ENCODE results near the gene ALPK1.
"Not testable (repeated sequence)": the region's sequence is repeated elsewhere in the genome, so short reads cannot be mapped to it uniquely, and the experiment has no call there.

Gene ALPK1

DNA sequence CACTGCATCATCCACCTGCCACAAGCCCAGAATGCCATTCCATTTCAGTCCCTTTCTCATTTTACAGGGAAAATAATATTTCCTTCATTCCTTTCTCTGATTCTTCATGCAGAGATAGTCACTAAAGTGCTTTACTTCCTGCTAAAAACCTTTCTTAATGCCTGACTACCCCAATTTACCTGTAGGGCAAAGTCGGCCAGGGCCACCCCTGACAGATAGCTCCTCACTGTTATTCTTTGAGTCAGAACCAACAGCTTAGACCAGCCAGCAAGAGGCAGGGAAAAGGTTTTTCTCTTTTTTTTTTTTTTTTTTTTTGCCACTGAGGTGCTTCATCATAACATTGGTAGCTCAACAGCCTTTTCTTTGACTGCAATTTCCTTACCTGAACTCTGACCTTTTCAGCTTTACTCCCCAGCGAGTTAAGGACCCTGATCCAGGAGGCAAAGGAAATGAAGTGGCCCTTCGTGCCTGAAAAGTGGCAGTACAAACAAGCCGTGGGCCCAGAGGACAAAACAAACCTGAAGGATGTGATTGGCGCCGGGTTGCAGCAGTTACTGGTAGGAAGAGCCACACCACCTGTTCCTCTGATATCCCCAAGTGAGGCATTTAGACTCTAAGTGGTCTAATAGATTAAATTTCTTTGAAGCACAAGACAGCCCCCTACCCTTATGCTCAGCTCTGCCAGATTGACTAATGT, 85.0 kb downstream of the ALPK1 start:
- no peak for DNase-seq

DNA sequence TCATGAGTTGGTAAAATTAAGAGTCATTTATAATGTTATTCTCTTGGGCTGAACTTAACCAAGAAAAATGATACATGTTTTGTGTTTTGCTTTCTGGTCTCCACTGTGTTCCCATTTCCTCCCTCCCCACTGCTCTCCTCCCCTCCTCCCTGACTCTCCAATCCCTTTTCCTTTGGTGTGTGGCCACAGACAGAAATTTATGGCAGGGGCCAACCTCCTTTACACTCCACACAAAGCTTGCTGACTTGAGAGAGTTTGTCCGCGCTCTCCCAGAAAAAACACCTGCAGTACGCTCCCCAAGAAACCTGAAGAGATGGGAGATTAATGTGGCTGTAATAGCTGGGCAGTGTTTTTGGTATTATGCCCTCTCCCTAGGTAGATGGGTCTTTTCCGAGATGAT, 88.9 kb downstream of the ALPK1 start:
- no peak for DNase-seq

DNA sequence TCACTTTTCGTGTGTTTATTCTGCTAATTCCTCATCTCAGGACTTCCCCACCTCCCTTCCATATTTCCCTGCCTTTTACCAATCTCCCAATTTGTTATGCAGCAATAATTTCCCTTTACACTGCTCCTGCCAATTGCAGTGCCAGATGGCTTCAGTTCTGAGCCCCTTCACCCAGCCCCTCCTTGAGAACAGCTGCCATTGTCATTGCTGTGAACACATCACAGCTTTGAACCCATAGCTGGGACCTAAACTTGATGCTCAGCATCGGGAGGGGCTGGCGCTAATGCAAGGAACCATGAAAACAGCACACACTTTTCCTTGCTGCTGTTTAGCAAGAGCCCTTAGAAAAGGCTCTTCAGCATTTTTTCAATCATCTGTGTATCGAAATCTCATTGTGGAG, 104.9 kb downstream of the ALPK1 start:
- DNase-seq = no peak

DNA sequence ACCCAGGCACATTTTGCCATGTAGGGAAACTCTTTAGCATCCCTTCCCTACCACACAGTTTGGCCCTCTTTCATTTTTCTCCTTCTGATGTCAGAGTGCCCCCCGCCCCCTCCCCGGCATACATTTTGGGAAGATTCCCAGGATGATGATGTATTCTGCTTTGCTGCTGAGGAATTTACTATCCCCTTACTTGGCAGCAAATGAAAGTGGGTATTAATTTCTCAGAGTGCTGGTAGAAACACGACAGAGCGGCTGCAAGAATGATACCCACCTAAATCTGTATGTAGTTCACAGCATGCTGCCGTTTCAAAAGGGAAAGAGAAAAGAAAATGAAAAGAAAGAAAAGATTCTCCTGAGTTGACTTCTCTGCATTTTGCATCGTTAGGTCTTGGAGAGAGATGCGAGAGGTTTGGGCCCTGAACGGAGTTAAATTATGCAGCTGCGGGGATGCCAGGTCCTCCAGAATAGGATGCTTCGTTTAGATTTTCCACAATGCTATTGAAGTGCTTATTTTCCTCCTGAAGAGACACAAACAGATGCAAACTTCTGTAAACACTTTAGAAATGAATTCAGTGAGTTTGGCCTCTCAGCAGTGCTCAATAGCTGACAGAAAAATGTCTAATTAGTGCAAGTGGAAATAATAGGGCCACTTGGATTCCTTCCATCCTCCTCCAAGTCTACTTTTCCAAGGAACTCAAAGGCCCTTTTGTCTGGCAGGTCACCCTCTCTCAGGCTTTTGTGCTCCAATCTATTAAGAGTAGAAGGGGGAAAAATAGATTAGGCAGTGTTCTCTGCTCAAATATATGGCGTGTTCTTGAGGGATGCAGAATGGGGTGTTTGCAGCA, 106.2 kb downstream of the ALPK1 start:
- DNase-seq = no peak

DNA sequence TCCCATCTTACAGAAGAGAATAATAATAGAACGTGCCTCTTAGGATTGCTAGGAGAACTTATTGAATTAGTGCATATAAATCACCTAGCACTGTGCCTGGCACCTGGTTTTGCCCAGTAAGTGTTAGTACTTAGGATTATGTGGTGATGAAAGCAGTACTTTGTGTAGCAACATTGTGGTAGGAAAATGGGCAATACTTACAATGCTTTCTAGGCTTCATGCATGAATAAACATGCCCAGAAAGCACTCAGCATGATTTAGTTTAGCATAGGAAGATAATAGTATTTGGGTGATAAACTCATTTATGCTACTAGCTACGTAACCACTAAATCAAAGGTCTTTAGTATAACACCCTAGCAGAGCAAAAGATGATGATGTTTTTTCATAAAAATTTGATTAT, 113.2 kb downstream of the ALPK1 start:
- DNase-seq = no peak

DNA sequence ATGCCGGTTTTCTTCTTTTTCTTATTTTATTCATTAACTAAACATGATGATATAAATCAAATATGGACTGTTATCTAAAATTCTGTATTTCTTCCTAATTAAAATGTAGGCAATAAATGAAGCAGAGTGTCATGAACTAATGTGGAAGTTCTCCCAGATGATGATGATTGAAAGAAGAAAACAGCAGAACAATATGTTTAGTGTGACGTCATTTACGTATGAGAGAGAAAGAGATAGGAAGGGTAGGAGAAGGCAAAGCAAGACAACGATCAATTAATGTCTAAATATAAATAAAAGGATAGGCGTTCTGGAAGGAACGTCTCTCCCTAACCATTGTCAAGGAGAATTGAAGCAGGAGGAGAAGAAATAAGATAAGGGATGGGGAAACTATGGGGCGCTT, 113.6 kb downstream of the ALPK1 start:
- DNase-seq = no peak

DNA sequence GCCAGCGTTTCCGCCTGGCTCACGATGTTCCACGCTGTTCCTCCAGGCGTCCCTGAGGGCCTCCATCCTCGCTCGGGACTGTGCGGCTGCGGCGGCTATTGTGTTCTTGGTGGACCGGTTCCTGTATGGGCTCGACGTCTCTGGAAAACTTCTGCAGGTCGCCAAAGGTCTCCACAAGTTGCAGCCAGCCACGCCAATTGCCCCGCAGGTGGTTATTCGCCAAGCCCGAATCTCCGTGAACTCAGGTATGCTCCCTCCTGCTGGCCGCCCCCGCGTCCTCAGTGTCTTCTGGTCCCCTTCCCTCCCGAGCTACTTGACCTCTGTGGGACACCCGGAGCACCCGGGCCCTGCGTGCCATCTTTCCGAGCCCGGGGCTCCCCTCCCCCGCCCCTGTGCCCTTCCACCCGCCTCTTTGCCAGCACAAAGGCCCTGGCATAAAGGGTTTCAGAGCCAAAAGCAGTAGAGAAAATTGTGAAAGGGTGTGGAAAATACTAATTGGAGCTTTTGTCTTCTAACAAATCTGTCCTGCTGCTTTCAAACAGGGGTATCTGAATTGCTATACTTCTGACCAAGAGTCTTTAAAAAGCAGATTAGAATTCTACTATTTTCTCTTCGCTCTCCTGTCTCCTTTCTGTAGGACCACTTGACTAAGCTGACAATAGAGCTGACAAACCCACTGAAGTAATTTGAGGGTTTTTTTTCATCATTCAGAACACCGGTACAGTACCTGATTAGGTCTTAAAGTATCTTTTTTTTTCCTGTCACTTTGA, 114.8 kb downstream of the ALPK1 start:
- no peak for DNase-seq

DNA sequence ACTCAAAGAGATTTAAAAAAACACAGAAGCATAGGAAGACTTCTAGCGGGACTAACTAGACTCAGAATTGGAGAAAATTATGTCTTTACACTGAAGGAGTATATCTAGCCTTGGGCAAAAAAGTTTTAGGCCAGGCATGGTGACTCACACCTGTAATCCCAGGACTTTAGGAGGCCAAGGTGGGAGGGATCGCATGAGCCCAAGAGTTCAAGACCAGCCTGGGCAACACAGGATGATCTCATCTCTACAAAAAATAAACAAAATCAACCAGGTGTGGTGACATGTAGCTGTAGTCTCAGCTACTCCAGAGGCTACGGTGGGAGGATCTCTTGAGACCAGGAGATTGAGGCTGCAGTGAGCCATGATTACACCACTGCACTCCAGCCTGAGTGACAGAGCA, 119.3 kb downstream of the ALPK1 start:
- no peak for DNase-seq

DNA sequence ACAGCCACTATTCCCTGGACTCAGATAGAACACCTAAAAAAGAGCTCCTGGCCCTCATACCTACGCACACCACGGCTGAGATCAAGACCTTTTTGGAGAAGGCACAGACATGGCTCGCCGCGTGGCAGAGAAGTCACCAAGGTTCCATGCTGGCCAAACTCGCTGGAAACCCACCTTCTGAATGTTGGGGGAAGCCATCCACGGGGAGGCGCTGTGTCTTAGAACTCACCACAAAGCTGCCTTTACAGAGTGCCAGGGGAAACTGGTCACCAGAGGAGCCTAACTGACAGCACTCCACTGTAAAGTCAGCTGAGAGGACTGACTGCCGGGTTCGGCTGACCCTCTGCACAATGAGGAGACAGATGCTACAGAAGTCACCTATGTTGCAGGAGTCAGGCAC, 120.9 kb downstream of the ALPK1 start:
- DNase-seq = no peak

DNA sequence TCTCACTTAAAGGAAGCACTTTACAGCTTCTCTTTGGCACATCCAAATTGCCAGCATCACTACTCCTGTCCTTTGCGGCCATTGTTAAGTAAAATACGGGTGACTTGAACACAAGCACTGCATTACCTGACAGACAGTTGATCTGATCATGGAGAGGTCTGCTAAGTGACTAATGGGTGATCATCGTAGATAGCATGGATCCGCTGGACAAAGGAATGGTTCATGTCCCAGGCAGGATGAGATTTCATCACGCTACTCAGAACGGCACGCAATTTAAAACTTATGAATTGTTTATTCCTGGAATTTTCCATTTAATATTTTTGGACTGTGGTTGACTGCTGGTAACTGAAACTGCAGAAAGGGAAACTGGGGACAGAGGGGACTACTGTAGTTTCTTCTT, 124.7 kb downstream of the ALPK1 start:
- no peak for DNase-seq

DNA sequence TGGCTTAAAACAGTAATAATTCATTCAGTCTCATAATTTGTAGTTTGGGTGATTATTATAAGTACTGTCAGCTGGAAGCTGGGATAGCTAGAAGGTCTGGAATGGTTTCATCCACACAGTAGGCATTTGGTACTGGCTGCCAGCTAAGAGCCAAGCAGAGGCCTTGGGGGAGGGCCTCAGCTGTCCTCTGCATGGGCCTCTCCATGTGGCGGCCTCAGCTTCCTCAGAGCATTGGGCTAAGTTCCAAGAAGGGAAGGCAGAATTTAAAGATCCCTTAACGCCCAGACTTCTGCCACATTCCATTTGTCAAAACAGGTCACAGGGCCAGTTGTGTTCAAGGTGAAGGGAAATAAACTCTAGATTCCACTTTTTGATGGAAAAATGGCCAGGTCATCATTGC, 125.5 kb downstream of the ALPK1 start:
- DNase-seq = no peak

DNA sequence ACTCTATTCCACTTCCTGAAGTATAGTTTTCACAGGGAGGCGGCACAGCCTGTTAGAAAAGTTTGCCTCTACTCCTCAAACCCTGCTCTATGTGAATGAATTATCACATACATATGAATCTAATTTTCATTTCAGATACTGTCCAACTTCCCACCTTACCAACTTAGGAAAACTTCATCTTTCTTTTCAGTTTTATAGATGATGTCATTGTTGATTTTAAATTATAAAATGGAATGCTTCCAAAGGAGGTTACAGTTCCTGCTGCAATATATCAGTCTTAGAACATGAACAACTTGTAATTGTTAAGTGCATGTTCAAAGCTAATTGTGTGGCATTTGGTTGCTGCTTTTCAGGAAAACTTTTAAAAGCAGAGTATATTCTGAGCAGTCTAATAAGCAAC, 126.4 kb downstream of the ALPK1 start:
- no peak for DNase-seq

DNA sequence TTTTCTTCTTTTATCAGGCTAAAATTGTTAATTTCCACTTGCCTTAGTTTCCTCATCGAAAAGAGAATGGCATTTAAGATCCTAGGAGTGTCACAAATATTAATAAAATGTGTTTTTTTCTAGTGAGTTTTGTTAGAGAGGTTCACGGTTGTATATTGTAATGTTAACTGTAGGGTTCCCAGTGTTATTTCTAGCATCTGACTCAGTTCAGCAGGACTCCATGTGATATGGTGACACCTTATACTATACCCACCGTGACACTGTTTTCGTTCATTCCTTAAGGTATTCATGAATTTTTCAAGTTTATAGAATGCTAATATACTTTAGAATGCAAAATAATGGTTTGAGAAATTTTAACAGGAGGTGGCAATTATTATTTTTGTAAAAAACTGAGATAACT, 128.7 kb downstream of the ALPK1 start:
- no peak for DNase-seq

DNA sequence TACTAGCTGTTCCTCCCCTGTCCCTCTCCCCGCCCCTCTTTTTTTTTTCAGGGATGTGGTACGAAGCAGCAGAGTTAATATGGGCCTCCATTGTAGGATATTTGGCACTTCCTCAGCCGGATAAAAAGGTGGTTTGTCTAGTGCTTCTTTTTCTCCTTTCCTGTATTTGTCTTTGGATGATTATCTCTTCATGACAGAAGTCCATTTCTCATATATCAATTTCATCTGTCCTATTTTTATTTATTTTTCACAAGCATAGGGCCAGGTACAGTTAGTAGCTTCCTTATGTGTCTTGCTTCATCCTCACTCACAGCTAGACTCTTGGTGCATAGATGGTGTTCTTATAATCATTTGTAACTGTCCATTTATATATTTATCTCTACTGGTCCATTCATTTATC, 129.2 kb downstream of the ALPK1 start:
- no peak for DNase-seq

DNA sequence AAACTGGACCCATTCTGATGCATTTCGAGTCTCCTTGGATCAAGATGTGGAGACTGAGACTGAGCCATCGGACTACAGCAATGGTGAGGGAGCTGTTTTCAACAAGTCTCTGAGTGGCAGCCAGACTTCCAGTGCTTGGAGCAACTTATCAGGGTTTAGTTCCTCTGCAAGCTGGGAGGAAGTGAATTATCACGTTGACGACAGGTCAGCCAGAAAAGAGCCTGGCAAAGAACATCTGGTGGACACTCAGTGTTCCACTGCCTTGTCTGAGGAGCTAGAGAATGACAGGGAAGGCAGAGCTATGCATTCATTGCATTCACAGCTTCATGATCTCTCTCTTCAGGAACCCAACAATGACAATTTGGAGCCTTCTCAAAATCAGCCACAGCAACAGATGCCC, 134.0 kb downstream of the ALPK1 start:
- DNase-seq = no peak

DNA sequence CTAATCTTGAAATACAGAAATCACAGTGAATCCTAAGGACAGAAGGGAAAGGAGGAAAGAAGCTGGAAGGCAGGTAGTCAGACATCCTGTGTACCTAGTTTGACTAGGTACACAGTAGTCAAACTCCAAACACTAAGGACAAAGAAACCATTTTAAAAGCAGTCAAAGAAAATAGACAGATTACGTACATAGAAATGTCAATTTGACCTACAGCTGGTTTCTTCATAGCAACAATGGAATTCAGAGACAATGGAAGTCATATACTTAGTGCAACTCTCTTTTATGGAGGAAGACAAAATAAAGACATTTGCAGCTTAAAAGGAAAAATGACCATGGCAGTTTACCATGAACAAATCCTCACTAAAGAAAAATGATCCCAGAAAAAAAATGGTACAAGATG, 139.8 kb downstream of the ALPK1 start:
- no peak for DNase-seq

DNA sequence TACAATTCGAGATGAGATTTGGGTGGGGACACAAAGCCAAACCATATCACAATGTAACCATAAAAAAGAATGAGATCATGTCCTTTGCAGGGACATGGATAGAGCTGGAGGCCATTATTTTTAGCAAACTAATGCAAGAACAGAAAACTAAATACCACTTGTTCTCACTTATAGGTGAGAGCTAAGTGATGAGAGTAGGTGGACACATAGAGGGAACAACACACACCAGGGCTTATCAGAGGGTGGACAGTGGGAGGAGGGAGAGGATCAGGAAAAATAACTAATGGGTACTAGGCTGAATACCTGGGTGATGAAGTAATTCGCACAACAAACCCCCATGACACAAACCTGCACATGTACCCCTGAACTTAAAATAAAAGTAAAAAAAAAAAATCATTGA, 145.1 kb downstream of the ALPK1 start:
- DNase-seq = not testable (repeated sequence)

DNA sequence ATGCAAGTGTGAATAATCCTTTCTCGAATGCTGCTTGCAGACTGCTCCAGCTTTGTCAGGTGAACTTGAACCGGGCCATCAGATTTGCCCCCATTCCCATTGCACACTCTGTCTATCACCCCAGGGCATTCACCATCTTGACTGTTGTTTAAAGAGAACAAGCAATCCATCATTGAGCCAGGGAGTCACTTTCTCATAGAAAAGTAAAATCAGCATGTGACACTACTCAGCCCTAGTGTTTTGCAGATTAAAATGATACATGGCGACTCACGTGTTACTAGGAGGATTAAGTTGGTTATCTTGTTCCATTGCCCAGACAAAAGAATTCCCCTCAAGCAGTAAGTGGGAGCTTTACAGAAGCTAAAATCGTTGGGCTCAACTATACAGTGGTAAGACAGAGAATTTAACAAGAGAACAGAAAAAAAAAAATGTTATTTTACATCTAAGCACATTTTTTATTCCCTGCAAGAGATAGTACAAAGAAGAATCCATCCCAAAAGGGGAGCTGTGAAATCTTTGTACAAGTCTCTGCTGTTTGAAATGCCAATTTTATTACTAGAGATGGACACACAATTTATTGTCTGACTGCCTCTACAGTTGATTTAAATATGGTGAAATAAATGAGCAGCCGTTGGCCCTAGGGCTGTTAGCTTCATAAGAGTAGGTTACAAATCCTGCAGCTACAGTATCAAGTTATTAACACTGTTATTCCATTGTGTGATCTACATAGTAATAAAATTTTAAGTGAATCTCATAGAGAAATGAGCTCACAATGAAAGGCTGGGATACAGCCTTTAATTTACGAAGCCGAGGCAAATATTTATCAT, 151.3 kb downstream of the ALPK1 start:
- no peak for DNase-seq

DNA sequence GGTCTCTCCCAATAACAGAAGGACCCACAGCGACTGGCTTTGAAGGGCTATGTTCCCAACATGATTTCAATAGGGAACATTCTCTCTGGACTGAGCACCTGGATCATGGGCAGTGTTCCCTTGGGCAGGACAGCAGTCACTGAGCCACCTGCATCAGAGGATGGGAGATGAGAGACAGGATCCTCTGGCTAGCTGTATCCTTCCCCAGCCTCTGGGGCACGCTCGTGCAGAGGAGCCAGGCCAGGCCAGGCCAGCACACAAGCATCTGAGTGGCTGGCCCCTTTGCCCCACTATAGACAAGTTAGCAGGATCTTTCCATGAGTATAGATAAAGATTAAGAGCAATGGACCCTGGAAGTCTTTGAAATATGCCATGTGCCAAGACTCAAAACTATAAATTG, 152.5 kb downstream of the ALPK1 start:
- no peak for DNase-seq

DNA sequence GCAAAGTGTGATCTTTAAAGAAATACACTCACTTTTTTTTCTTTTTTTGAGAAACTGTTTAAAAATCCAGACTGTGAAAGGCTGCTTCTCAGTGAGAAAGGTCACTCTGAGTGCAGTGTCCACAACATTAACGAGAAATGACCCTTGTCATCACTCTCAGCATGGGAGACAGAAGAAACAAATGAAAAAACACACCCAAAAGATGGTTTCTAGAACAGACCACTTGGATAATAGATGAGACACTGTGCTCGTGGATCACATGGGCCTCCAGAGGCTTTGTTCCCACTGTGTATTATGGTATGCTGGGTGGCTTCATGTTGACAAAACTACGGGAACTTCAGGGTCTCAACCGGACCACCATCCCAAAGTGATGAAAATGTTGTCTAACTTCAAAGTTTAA, 153.9 kb downstream of the ALPK1 start:
- no peak for DNase-seq

DNA sequence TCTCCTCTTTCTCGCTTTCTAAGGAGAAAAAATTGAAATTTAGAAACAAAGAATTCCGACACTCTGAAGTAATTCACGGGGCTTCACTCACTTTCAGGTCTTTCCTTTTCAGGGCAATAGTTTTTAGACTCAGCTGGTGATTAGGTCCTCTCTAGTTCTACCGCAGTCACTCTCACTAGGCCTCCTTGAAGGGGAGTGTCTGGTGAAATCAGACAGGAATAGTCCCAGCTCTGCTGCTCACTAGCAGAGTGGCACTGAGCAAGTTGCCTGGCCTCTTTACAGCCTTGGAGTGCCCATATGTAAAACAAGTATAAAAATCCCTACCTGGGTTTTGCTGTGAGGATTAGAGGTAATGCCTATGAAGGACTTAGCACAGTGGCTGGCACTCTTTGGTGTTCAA, 154.7 kb downstream of the ALPK1 start:
- DNase-seq = no peak

DNA sequence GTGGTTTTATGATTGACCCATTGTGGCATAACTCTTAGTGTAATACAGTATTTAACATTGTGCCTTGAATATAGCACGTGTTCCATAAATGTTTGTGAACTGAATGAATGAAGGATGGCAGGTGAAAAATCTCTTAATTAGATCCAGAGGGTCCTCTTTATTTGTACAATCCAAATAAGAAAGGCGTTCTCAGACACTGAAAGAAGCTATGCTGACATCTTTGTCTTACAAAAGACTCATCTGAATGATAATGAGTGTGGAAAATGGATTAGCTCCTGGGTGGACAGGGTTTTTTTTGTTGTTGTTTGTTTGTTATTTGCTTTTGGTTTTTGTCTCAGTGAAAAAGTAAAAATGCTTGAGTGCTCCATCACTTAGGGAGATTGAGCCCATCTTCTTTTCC, 156.2 kb downstream of the ALPK1 start:
- DNase-seq = no peak

DNA sequence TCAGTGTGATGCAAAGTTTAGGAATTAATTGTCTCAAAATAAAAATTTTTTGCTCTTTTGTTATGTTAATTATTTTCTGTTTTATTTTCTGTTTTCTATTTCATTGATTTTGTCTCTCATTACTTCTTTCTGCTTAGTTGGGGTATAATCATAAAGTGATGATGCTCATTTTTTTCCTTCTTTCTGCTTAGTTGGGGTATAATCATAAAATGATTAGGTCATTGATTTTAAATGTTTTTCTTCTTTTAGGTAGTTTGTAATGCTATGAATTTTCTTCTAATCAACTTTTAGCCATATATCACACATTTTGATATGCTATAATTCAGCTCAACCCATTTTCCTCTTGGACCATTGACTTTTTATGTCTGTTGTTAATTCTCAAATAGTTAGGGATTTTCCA, 175.1 kb downstream of the ALPK1 start:
- no peak for DNase-seq
